Stimulated activated CD8-positive, alpha-beta memory T cell treated with anti-CD3 and anti-CD28 coated beads, Interleukin-4, amount 100 ng/mL, for 24 hours (primary cell): ENCODE measurements around the gene MMD2.
"Not testable (repeated sequence)": the region's sequence is repeated elsewhere in the genome, so short reads cannot be mapped to it uniquely, and the experiment has no call there.

Experiments
- DNase-seq: peaks from one replicate; pipeline ENCODE4 v3.0.0-alpha.2; 2020; ENCODE audit warnings: low read depth

MMD2 gene

GRCh38 chr7:4958477-4959301 lies at the start of gene MMD2:
TSS of gene MMD2 (minus strand) at chr7:4959187. CDS start at chr7:4959017, 170 bp downstream.
- DNase-seq = no peak

- no peak for DNase-seq
These were observed 46.1 kb upstream of the MMD2 start for GRCh38 chr7:5005066-5005465.

- no peak for DNase-seq
These were observed 42.9 kb upstream of the MMD2 start for GRCh38 chr7:5001911-5002310.

GRCh38 chr7:5001003-5001402 lies 42.0 kb upstream of the MMD2 start:
- DNase-seq = no peak

GRCh38 chr7:4999369-4999950 lies 40.5 kb upstream of the MMD2 start:
- no peak for DNase-seq

GRCh38 chr7:4998910-4999309 lies 39.9 kb upstream of the MMD2 start:
- no peak for DNase-seq

- DNase-seq = no peak
These were observed 39.3 kb upstream of the MMD2 start for GRCh38 chr7:4998244-4998643.

GRCh38 chr7:4996696-4997222 lies 37.8 kb upstream of the MMD2 start:
- DNase-seq = no peak

GRCh38 chr7:4995429-4995969 lies 36.5 kb upstream of the MMD2 start:
- DNase-seq = no peak

- no peak for DNase-seq
These were observed 34.5 kb upstream of the MMD2 start for GRCh38 chr7:4993471-4993870.

- DNase-seq = not testable (repeated sequence)
These were observed 23.8 kb upstream of the MMD2 start for GRCh38 chr7:4982741-4983140.

- not testable (repeated sequence) for DNase-seq
These were observed 22.4 kb upstream of the MMD2 start for GRCh38 chr7:4981295-4981890.

GRCh38 chr7:4975626-4976025 lies 16.6 kb upstream of the MMD2 start:
- not testable (repeated sequence) for DNase-seq

GRCh38 chr7:4973728-4974198 lies 14.8 kb upstream of the MMD2 start:
- DNase-seq = peak; percentile 90

GRCh38 chr7:4972446-4972845 lies 13.5 kb upstream of the MMD2 start:
- DNase-seq = not testable (repeated sequence)

GRCh38 chr7:4965295-4966022 lies 6.5 kb upstream of the MMD2 start:
- DNase-seq = no peak

- no peak for DNase-seq
These were observed 5.5 kb upstream of the MMD2 start for GRCh38 chr7:4964506-4964905.

- no peak for DNase-seq
These were observed 4.1 kb upstream of the MMD2 start for GRCh38 chr7:4962872-4963775.

GRCh38 chr7:4960363-4960762 lies 1.4 kb upstream of the MMD2 start:
- no peak for DNase-seq

- no peak for DNase-seq
These were observed 906 bp upstream of the MMD2 start for GRCh38 chr7:4959893-4960292.

- DNase-seq = no peak
These were observed 319 bp upstream of the MMD2 start for GRCh38 chr7:4959306-4959705.
